OCI-LY1 (cell line): ENCODE measurements around the gene CELSR1.
"Not testable (repeated sequence)": the region's sequence is repeated elsewhere in the genome, so short reads cannot be mapped to it uniquely, and the experiment has no call there.

Experiments used
- EZH2 ChIP-seq: fragments of 200-600 bp; sonication (generic), shearing (Covaris generic); IDR thresholded peaks from 2 replicates; pipeline ENCODE4 v1.8.0; 2017; ENCODE audit warnings: borderline replicate concordance, mixed run types, mild to moderate bottlenecking, antibody characterized with exemption, low read length, moderate library complexity, mixed read lengths
- TF ChIP-seq, protein P1 (sequence below): fragments of 200-600 bp; sonication (generic), shearing (Covaris generic); IDR thresholded peaks from 2 replicates; pipeline ENCODE4 v1.5.1; 2017; ENCODE audit warnings: mild to moderate bottlenecking, antibody characterized with exemption, low read length, moderate library complexity, mixed read lengths

DNA sequence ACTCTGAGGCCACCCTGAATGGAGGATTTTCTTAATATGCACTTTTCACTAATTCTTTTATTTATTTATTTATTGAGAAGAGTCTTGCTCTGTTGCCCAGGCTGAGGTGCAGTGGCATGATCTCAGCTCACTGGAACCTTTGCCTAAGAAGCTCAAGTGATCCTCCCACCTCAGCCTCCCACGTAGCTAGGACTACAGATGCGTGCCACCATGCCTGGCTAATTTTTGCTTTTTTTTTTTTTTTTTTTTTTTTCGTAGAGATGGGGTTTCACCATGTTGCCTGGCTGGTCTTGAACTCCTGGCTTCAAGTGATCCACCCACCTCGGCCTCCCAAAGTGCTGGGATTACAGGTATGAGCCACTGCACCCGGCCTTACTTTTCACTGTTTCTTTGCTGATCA lies 140.4 kb downstream of the CELSR1 start:
- TF ChIP-seq, protein P1, sequence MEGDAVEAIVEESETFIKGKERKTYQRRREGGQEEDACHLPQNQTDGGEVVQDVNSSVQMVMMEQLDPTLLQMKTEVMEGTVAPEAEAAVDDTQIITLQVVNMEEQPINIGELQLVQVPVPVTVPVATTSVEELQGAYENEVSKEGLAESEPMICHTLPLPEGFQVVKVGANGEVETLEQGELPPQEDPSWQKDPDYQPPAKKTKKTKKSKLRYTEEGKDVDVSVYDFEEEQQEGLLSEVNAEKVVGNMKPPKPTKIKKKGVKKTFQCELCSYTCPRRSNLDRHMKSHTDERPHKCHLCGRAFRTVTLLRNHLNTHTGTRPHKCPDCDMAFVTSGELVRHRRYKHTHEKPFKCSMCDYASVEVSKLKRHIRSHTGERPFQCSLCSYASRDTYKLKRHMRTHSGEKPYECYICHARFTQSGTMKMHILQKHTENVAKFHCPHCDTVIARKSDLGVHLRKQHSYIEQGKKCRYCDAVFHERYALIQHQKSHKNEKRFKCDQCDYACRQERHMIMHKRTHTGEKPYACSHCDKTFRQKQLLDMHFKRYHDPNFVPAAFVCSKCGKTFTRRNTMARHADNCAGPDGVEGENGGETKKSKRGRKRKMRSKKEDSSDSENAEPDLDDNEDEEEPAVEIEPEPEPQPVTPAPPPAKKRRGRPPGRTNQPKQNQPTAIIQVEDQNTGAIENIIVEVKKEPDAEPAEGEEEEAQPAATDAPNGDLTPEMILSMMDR, result not testable (repeated sequence)
- TF ChIP-seq EZH2, result not testable (repeated sequence)
